Skeletal muscle tissue (tissue), 4 donors: Measurements from ENCODE around the gene NOSTRIN. TPM values are rescaled to one million over a fixed set of nuclear protein-coding genes. Genes with fewer than 3 reads are reported as not detected.
"Not testable (repeated sequence)": the region's sequence is repeated elsewhere in the genome, so short reads cannot be mapped to it uniquely, and the experiment has no call there.

Source experiments
- H3K27ac ChIP-seq: one replicate; pipeline ENCODE4 v1.7.0; 2013; ENCODE audit warnings: mild to moderate bottlenecking, low read depth, low read length, inconsistent platforms
- H3K27me3 ChIP-seq, 3 donors: one replicate each; pipeline ENCODE4 v1.7.0; 2013; ENCODE audit warnings: low read length in 3 of 3; ENCODE audit not compliant: control insufficient read depth in 3 of 3, insufficient read depth in 3 of 3
- H3K36me3 ChIP-seq, 3 donors: one replicate each; pipeline ENCODE4 v1.7.0; 2013; ENCODE audit warnings: low read length in 3 of 3; ENCODE audit not compliant: control insufficient read depth in 3 of 3, insufficient read depth in 3 of 3
- H3K4me1 ChIP-seq, 3 donors: one replicate each; pipeline ENCODE4 v1.7.0; 2013; ENCODE audit warnings: low read length in 3 of 3, mild to moderate bottlenecking in 3 of 3; ENCODE audit not compliant: control insufficient read depth in 3 of 3, insufficient read depth in 3 of 3
- H3K4me3 ChIP-seq, 3 donors: one replicate each; pipeline ENCODE4 v1.7.0; 2013; ENCODE audit warnings: low read length in 3 of 3
- H3K9ac ChIP-seq, 3 donors: one replicate each; pipeline ENCODE4 v1.7.0; 2013; ENCODE audit warnings: low read length in 3 of 3, mild to moderate bottlenecking in 3 of 3, moderate library complexity in 2 of 3, low read depth in 1 of 3
- H3K9me3 ChIP-seq, 3 donors: one replicate each; pipeline ENCODE4 v1.7.0; 2013; ENCODE audit warnings: low read length in 3 of 3; ENCODE audit not compliant: control insufficient read depth in 3 of 3
- total RNA-seq: library from RNA; depleted of rRNA; stranded (reverse); fragments of >200 nt; gene quantifications from one replicate; pipeline ENCODE4 v1.2.3, GENCODE V29; 2014
- donor health status: Osteomylitis.

NOSTRIN gene
- total RNA-seq: 8.4 TPM

- Histone ChIP-seq H3K27me3 (no peaks in the 10 kb centered on the region), H3K4me1 (peaks cover 0 to 6% (median 0%) of the 10 kb centered on the region in 3 donors), H3K36me3 (no peaks in the 10 kb centered on the region), H3K27ac (peak within 1 kb of the TSS; percentile 33), H3K9me3 (no peaks in the 10 kb centered on the region), H3K4me3 (peak within 1 kb of the TSS in 2 of 3 donors; percentile 25 to 46), H3K9ac (peak within 1 kb of the TSS in 1 of 3 donors; percentile 8)
Measured at GRCh38 chr2:168801961-168802858, at the start of gene NOSTRIN. Gene NOSTRIN (plus strand): TSS chr2:168802637. CDS start chr2:168802647, 10 bp downstream.

- Histone ChIP-seq H3K4me1 (peaks cover 0 to 19% (median 0%) of the 10 kb centered on the region in 3 donors), H3K9ac (no peak overlapping the region), H3K36me3 (no peaks in the 10 kb centered on the region), H3K27me3 (no peaks in the 10 kb centered on the region), H3K4me3 (no peak overlapping the region), H3K9me3 (no peaks in the 10 kb centered on the region), H3K27ac (no peak overlapping the region)
Measured at GRCh38 chr2:168753765-168754329, 48.6 kb upstream of the NOSTRIN start.

GRCh38 chr2:168757223-168757622, 45.2 kb upstream of the NOSTRIN start:
- Histone ChIP-seq H3K36me3 (no peaks in the 10 kb centered on the region), H3K9me3 (no peaks in the 10 kb centered on the region), H3K27ac (no peak overlapping the region)

GRCh38 chr2:168758970-168759820, 43.2 kb upstream of the NOSTRIN start:
- Histone ChIP-seq H3K9me3 (no peaks in the 10 kb centered on the region), H3K27me3 (no peaks in the 10 kb centered on the region), H3K36me3 (no peaks in the 10 kb centered on the region), H3K27ac (no peak overlapping the region), H3K4me1 (peaks cover 0 to 12% (median 0%) of the 10 kb centered on the region in 3 donors), H3K4me3 (no peak overlapping the region), H3K9ac (no peak overlapping the region)

More at GRCh38 chr2:168757223-168757622, 45.2 kb upstream of the NOSTRIN start:
- Histone ChIP-seq H3K4me1 (peaks cover 0 to 12% (median 0%) of the 10 kb centered on the region in 3 donors), H3K9ac (no peak overlapping the region), H3K4me3 (no peak overlapping the region), H3K27me3 (no peaks in the 10 kb centered on the region)

- Histone ChIP-seq H3K4me1 (no peaks in the 10 kb centered on the region), H3K9ac (no peak overlapping the region), H3K36me3 (peaks cover 0 to 4% (median 0%) of the 10 kb centered on the region in 3 donors), H3K27me3 (no peaks in the 10 kb centered on the region), H3K27ac (no peak overlapping the region), H3K4me3 (no peak overlapping the region), H3K9me3 (no peaks in the 10 kb centered on the region)
Measured at GRCh38 chr2:168765401-168765800, 37.0 kb upstream of the NOSTRIN start.

GRCh38 chr2:168766600-168766999, 35.8 kb upstream of the NOSTRIN start:
- no peak overlapping the region for H3K27ac ChIP-seq
- no peak overlapping the region for H3K4me3 ChIP-seq
- no peak overlapping the region for H3K9ac ChIP-seq
- H3K9me3 ChIP-seq: no peaks in the 10 kb centered on the region
- H3K27me3 ChIP-seq: no peaks in the 10 kb centered on the region
- H3K4me1 ChIP-seq: no peaks in the 10 kb centered on the region
- peaks cover 0 to 4% (median 0%) of the 10 kb centered on the region in 3 donors for H3K36me3 ChIP-seq

GRCh38 chr2:168767258-168767657, 35.2 kb upstream of the NOSTRIN start:
- Histone ChIP-seq H3K4me3 (no peak overlapping the region), H3K9me3 (no peaks in the 10 kb centered on the region), H3K27me3 (no peaks in the 10 kb centered on the region), H3K9ac (no peak overlapping the region), H3K36me3 (peaks cover 0 to 4% (median 0%) of the 10 kb centered on the region in 3 donors), H3K4me1 (no peaks in the 10 kb centered on the region), H3K27ac (no peak overlapping the region)

GRCh38 chr2:168768357-168768756, 34.1 kb upstream of the NOSTRIN start:
- H3K27me3 ChIP-seq: not testable (repeated sequence)

GRCh38 chr2:168770796-168771195, 31.6 kb upstream of the NOSTRIN start:
- no peak overlapping the region for H3K9ac ChIP-seq
- H3K36me3 ChIP-seq: peaks cover 0 to 4% (median 0%) of the 10 kb centered on the region in 3 donors
- no peak overlapping the region for H3K27ac ChIP-seq
- no peaks in the 10 kb centered on the region for H3K4me1 ChIP-seq
- no peaks in the 10 kb centered on the region for H3K27me3 ChIP-seq
- peaks cover 0 to under 1% (median 0%) of the 10 kb centered on the region in 3 donors for H3K9me3 ChIP-seq
- no peak overlapping the region for H3K4me3 ChIP-seq

More at GRCh38 chr2:168768357-168768756, 34.1 kb upstream of the NOSTRIN start:
- H3K9ac ChIP-seq, H3K27ac ChIP-seq, H3K9me3 ChIP-seq, H3K4me3 ChIP-seq, H3K36me3 ChIP-seq, H3K4me1 ChIP-seq: not testable (repeated sequence)
